Measurements from ENCODE around the gene PTPRJ. TPM values are rescaled to one million over a fixed set of nuclear protein-coding genes. Genes with fewer than 3 reads are reported as not detected.

PTPRJ gene
- total RNA-seq, 1 experiment from 2014 or later: 11.0 TPM

DNA sequence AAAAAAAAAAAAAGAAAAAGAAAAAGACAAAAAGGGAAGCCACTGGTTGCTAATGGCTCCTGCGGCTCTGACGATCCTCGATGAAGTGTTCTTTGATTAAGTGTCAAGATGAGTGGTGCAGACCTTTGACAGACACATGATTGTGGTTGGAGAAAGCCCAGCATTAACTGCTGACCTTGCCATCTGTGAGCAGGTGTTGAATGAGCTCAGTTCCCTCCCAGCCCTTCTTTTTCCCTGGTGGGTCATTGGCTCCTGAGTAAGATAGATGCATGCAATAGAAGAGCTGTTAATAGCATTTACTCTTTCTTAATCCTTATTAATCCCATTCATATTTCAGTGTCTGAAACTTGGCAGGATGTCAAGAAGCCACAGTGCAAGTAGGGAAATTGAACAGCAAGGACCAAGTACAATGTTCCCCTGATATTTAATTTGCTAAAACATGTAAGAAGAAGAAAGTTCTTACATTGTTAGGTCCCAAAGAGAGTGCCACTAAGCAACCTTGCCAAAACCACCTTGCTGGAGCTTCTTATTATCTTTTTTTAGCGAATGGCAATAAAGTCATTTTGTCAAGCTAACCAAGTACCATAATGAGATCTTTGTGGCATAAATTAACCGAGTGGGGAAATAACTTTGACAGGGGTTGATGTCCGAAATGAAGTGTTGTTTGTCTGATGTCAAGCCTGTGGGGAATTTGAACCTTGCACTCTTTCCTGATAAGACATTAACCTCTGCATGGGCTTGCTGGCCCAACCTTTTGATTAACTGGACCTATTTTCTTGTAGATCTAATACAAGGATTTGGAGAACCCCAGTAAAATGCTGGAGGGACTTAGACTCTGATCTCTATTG lies 113.7 kb downstream of the PTPRJ start:
- H3K4me1 Mint-ChIP-seq (ENCODE audit: low read depth, unreplicated experiment): peaks cover 35% of the 10 kb centered on the region
- ChIA-PET POLR2A (no interaction called here), CTCF (interaction anchor here (0.5 to 1.5 kb wide), 3 partner anchors 95 to 159 kb away, joined by 3 to 6 read pairs (median 5); no protein-coding TSS in a partner anchor)
- TF ChIP-seq, protein P1, sequence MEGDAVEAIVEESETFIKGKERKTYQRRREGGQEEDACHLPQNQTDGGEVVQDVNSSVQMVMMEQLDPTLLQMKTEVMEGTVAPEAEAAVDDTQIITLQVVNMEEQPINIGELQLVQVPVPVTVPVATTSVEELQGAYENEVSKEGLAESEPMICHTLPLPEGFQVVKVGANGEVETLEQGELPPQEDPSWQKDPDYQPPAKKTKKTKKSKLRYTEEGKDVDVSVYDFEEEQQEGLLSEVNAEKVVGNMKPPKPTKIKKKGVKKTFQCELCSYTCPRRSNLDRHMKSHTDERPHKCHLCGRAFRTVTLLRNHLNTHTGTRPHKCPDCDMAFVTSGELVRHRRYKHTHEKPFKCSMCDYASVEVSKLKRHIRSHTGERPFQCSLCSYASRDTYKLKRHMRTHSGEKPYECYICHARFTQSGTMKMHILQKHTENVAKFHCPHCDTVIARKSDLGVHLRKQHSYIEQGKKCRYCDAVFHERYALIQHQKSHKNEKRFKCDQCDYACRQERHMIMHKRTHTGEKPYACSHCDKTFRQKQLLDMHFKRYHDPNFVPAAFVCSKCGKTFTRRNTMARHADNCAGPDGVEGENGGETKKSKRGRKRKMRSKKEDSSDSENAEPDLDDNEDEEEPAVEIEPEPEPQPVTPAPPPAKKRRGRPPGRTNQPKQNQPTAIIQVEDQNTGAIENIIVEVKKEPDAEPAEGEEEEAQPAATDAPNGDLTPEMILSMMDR (IDR thresholded peaks at IDR 0.05; ENCODE audit: insufficient read depth in 1 of 2, low read depth in 1 of 2, low read length in 1 of 2, severe bottlenecking in 1 of 2, unreplicated experiment in 1 of 2): no peak
- peak; percentile 40 to 53 for DNase-seq
- no peaks in the 10 kb centered on the region for H3K36me3 ChIP-seq (ENCODE audit: control insufficient read depth, insufficient read depth, low read length)
- no TSS peak for BruUV-seq (replicated peaks)
- H3K4me1 ChIP-seq: peaks cover 48% of the 10 kb centered on the region
- H3K27ac Mint-ChIP-seq (ENCODE audit: unreplicated experiment): peak overlapping the region; percentile 53
- no peaks in the 10 kb centered on the region for H3K9me3 ChIP-seq
- no peaks in the 10 kb centered on the region for H3K36me3 Mint-ChIP-seq (ENCODE audit: insufficient read depth, unreplicated experiment)
- no peak overlapping the region for H3K4me3 ChIP-seq (ENCODE audit: low read depth, low read length)
- H3K27me3 Mint-ChIP-seq (ENCODE audit: insufficient read depth, unreplicated experiment): no peaks in the 10 kb centered on the region
- H3K27me3 ChIP-seq (replicated peaks; ENCODE audit: control insufficient read depth, insufficient read depth, low read length): no peaks in the 10 kb centered on the region
- intact Hi-C loops (cut with micrococcal nuclease; ENCODE audit: unreplicated experiment): loop anchor here (1.0 kb wide), 1 partner anchor 44 kb away; no protein-coding TSS in a partner anchor
- peak overlapping the region; percentile 13 for H3K4me3 Mint-ChIP-seq (ENCODE audit: unreplicated experiment)
- no peaks in the 10 kb centered on the region for H3K9me3 Mint-ChIP-seq (ENCODE audit: unreplicated experiment)

DNA sequence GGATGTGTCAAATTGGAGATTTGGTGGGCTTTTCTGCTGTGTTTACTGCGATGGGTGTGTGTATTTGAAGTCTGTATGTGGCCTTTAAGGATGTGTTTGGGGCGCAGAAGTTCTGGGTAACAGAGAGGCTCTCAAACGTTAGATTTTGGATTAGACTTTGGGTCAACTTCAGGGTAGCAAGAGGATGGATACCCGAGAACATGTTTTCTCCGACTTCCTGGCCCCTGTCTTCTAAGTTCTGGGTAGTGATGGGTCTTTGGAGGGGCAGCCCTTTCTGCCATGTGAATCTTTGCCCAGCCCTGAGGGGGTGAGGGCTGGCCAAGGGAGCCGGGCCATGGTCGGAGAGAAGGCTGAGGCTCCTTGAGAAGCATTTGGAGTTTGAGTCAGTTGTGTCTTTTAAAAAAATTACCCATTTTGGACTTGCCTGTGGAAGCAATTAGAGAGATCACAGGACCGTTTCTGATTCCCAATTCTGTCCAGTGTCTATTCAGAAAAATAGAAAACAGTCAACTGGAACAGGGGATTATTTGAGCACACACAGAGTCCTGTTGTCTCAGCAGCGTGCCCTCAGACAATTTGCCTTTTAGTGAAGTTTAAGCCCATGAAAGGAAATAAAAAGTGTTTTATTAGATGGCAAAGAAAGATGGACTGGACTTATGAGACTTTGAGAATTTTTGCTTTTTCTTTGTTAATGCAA lies 114.4 kb downstream of the PTPRJ start:
- no TSS peak for BruUV-seq (replicated peaks)
- Mint-ChIP-seq H3K27ac (ENCODE audit: unreplicated experiment) (peak overlapping the region; percentile 53), H3K9me3 (ENCODE audit: unreplicated experiment) (no peaks in the 10 kb centered on the region), H3K4me1 (ENCODE audit: low read depth, unreplicated experiment) (peaks cover 35% of the 10 kb centered on the region), H3K36me3 (ENCODE audit: insufficient read depth, unreplicated experiment) (no peaks in the 10 kb centered on the region), H3K4me3 (ENCODE audit: unreplicated experiment) (peak overlapping the region; percentile 13), H3K27me3 (ENCODE audit: insufficient read depth, unreplicated experiment) (no peaks in the 10 kb centered on the region)
- POLR2A ChIA-PET: no interaction called here
- DNase-seq: no peak
- intact Hi-C loops (cut with micrococcal nuclease; ENCODE audit: unreplicated experiment): loop anchor here (1.0 kb wide), 1 partner anchor 44 kb away; no protein-coding TSS in a partner anchor
- Histone ChIP-seq H3K4me1 (peaks cover 48% of the 10 kb centered on the region), H3K9me3 (no peaks in the 10 kb centered on the region), H3K27me3 (replicated peaks; ENCODE audit: control insufficient read depth, insufficient read depth, low read length) (no peaks in the 10 kb centered on the region), H3K36me3 (ENCODE audit: control insufficient read depth, insufficient read depth, low read length) (no peaks in the 10 kb centered on the region), H3K4me3 (ENCODE audit: low read depth, low read length) (no peak overlapping the region)
- TF ChIP-seq, protein P1 (IDR thresholded peaks at IDR 0.05; ENCODE audit: insufficient read depth in 1 of 2, low read depth in 1 of 2, low read length in 1 of 2, severe bottlenecking in 1 of 2, unreplicated experiment in 1 of 2): no peak
- CTCF ChIA-PET: interaction anchor here (1.2 kb wide), 1 partner anchor 96 kb away, joined by 3 read pairs; no protein-coding TSS in a partner anchor

DNA sequence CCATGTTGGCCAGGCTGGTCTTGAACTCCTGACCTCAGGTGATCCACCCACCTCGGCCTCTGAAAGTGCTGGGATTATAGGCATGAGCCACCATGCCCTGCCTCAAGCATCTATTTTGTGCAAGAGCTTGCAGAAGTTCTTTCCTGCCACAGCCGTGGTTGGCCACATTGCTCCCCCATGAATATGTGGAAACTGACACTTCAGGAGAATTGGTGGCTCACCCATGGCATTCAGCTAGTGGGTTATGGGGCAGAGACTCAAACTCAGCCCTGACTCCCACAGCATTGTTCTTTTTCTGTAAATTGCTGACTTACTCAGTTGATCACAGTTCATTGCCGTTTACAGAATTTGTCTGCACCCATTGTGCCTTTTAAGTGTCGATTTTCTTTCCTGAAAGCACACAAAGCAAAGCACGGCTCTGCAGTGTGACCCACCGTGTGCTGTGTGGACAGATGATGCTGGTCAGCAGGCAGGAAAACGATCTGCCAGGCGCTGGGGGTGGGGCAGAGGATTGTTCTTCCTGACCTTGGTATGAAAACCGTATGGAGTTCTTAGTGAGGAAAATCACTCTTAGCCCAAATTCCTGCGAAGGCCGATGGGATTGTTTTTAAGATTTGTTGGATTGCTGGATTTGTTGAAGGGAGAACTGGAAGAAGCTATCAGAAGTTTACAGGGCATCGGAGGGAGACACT lies 115.6 kb downstream of the PTPRJ start:
- POLR2A ChIA-PET: no interaction called here
- no TSS peak for BruUV-seq (replicated peaks)
- no peak overlapping the region for H3K4me3 Mint-ChIP-seq (ENCODE audit: unreplicated experiment)
- TF ChIP-seq, protein P1 (IDR thresholded peaks at IDR 0.05; ENCODE audit: insufficient read depth in 1 of 2, low read depth in 1 of 2, low read length in 1 of 2, severe bottlenecking in 1 of 2, unreplicated experiment in 1 of 2): no peak
- Histone ChIP-seq H3K27me3 (replicated peaks; ENCODE audit: control insufficient read depth, insufficient read depth, low read length) (no peaks in the 10 kb centered on the region), H3K4me3 (ENCODE audit: low read depth, low read length) (no peak overlapping the region), H3K36me3 (ENCODE audit: control insufficient read depth, insufficient read depth, low read length) (no peaks in the 10 kb centered on the region), H3K4me1 (peaks cover 41% of the 10 kb centered on the region), H3K9me3 (no peaks in the 10 kb centered on the region)
- H3K9me3 Mint-ChIP-seq (ENCODE audit: unreplicated experiment): no peaks in the 10 kb centered on the region
- no peak overlapping the region for H3K27ac Mint-ChIP-seq (ENCODE audit: unreplicated experiment)
- intact Hi-C loops (cut with micrococcal nuclease; ENCODE audit: unreplicated experiment): no loop called here
- no peaks in the 10 kb centered on the region for H3K36me3 Mint-ChIP-seq (ENCODE audit: insufficient read depth, unreplicated experiment)
- DNase-seq: no peak
- CTCF ChIA-PET: no interaction called here
- peaks cover 28% of the 10 kb centered on the region for H3K4me1 Mint-ChIP-seq (ENCODE audit: low read depth, unreplicated experiment)
- no peaks in the 10 kb centered on the region for H3K27me3 Mint-ChIP-seq (ENCODE audit: insufficient read depth, unreplicated experiment)

All from Caco-2 (cell line).